Hepatocyte (in vitro differentiated cells): ENCODE measurements around the gene HUWE1.

ENCODE experiments used
- CTCF ChIP-seq: fragments of 200-600 bp; sonication (generic); IDR thresholded peaks from 2 replicates; pipeline ENCODE4 v1.5.1; 2016; ENCODE audit warnings: antibody characterized with exemption, mild to moderate bottlenecking; ENCODE audit not compliant: poor library complexity
- EZH2 ChIP-seq: fragments of 200-600 bp; sonication (generic); IDR thresholded peaks from 2 replicates; pipeline ENCODE4 v1.6.1; 2016; ENCODE audit warnings: antibody characterized with exemption, mild to moderate bottlenecking, borderline replicate concordance
- EZH2phosphoT487 ChIP-seq: fragments of 200-600 bp; sonication (generic); IDR thresholded peaks from one replicate; pipeline ENCODE4 v1.6.1; 2018; ENCODE audit warnings: antibody characterized with exemption, mild to moderate bottlenecking, low read depth, moderate library complexity; ENCODE audit not compliant: unreplicated experiment, severe bottlenecking

- TF ChIP-seq CTCF: no peak
- TF ChIP-seq EZH2: no peak
- no peak for TF ChIP-seq EZH2phosphoT487
Observed at GRCh38 chrX:53684415-53685192, 1.9 kb downstream of the HUWE1 start.
